HG03196 (cell line): ENCODE results near the gene TTYH2.
"Not testable (repeated sequence)": the region's sequence is repeated elsewhere in the genome, so short reads cannot be mapped to it uniquely, and the experiment has no call there.

Source experiments
- ATAC-seq: cut with Tn5 transposase; IDR thresholded peaks from one replicate; pipeline ENCODE4 v1.9.1; 2021; ENCODE audit not compliant: unreplicated experiment

The TTYH2 gene

GRCh38 chr17:74212913-74213791 lies at the start of gene TTYH2:
TTYH2 (plus strand) TSS chr17:74213571; CDS start chr17:74213588, 17 bp downstream.
- ATAC-seq: peak; percentile 56

GRCh38 chr17:74163836-74164235 lies 49.5 kb upstream of the TTYH2 start:
- no peak for ATAC-seq

- no peak for ATAC-seq
These were observed 48.8 kb upstream of the TTYH2 start for GRCh38 chr17:74164446-74165045.

GRCh38 chr17:74165797-74166365 lies 47.5 kb upstream of the TTYH2 start:
- ATAC-seq: no peak

- ATAC-seq: no peak
These were observed 42.4 kb upstream of the TTYH2 start for GRCh38 chr17:74170924-74171323.

- ATAC-seq: no peak
These were observed 40.7 kb upstream of the TTYH2 start for GRCh38 chr17:74172700-74173099.

GRCh38 chr17:74176546-74177001 lies 36.8 kb upstream of the TTYH2 start:
- ATAC-seq: no peak

GRCh38 chr17:74177018-74177450 lies 36.3 kb upstream of the TTYH2 start:
- ATAC-seq: no peak

- no peak for ATAC-seq
These were observed 33.8 kb upstream of the TTYH2 start for GRCh38 chr17:74179576-74179975.

- ATAC-seq: no peak
These were observed 33.0 kb upstream of the TTYH2 start for GRCh38 chr17:74180336-74180735.

- ATAC-seq: no peak
These were observed 32.0 kb upstream of the TTYH2 start for GRCh38 chr17:74181341-74181740.

GRCh38 chr17:74182041-74182723 lies 31.2 kb upstream of the TTYH2 start:
- no peak for ATAC-seq

GRCh38 chr17:74183411-74183810 lies 30.0 kb upstream of the TTYH2 start:
- no peak for ATAC-seq

GRCh38 chr17:74185571-74186185 lies 27.7 kb upstream of the TTYH2 start:
- ATAC-seq: no peak

GRCh38 chr17:74186498-74186897 lies 26.9 kb upstream of the TTYH2 start:
- ATAC-seq: no peak

GRCh38 chr17:74187761-74188160 lies 25.6 kb upstream of the TTYH2 start:
- no peak for ATAC-seq

- not testable (repeated sequence) for ATAC-seq
These were observed 24.7 kb upstream of the TTYH2 start for GRCh38 chr17:74188687-74189086.

- no peak for ATAC-seq
These were observed 23.2 kb upstream of the TTYH2 start for GRCh38 chr17:74190154-74190553.

GRCh38 chr17:74190807-74191406 lies 22.5 kb upstream of the TTYH2 start:
- ATAC-seq: no peak

GRCh38 chr17:74192950-74193781 lies 20.2 kb upstream of the TTYH2 start:
- ATAC-seq: peak; percentile 39
